GM21737 (cell line): ENCODE measurements around the gene SSTR5.
"Not testable (repeated sequence)": the region's sequence is repeated elsewhere in the genome, so short reads cannot be mapped to it uniquely, and the experiment has no call there.

Source experiments
- ATAC-seq: cut with Tn5 transposase; IDR thresholded peaks from one replicate; pipeline ENCODE4 v1.9.1; 2021; ENCODE audit warnings: mild to moderate bottlenecking, moderate library complexity; ENCODE audit not compliant: unreplicated experiment

SSTR5 gene

GRCh38 chr16:1071561-1072225, 854 bp upstream of the SSTR5 start:
- ATAC-seq = no peak

GRCh38 chr16:1073262-1073558, 663 bp downstream of the SSTR5 start:
- ATAC-seq = no peak

GRCh38 chr16:1073566-1074378, 1.2 kb downstream of the SSTR5 start:
- ATAC-seq = no peak

GRCh38 chr16:1074379-1074649, 1.8 kb downstream of the SSTR5 start:
- ATAC-seq = no peak

GRCh38 chr16:1075546-1075945, 3.0 kb downstream of the SSTR5 start:
- ATAC-seq = no peak

GRCh38 chr16:1076801-1077576, 4.4 kb downstream of the SSTR5 start:
- ATAC-seq = no peak

- ATAC-seq = no peak
Measured at GRCh38 chr16:1077877-1078578, 5.5 kb downstream of the SSTR5 start.

- no peak for ATAC-seq
Measured at GRCh38 chr16:1078579-1079021, 6.1 kb downstream of the SSTR5 start.

GRCh38 chr16:1079341-1079740, 6.8 kb downstream of the SSTR5 start:
- ATAC-seq = no peak

GRCh38 chr16:1079786-1080525, 7.4 kb downstream of the SSTR5 start:
- no peak for ATAC-seq

GRCh38 chr16:1080801-1081733, 8.5 kb downstream of the SSTR5 start:
- no peak for ATAC-seq

GRCh38 chr16:1081734-1082265, 9.3 kb downstream of the SSTR5 start:
- ATAC-seq = no peak

GRCh38 chr16:1082266-1082951, 9.9 kb downstream of the SSTR5 start:
- ATAC-seq = no peak

GRCh38 chr16:1082952-1083675, 10.6 kb downstream of the SSTR5 start:
- no peak for ATAC-seq

- ATAC-seq = no peak
Measured at GRCh38 chr16:1084971-1085370, 12.4 kb downstream of the SSTR5 start.

- not testable (repeated sequence) for ATAC-seq
Measured at GRCh38 chr16:1086443-1086842, 13.9 kb downstream of the SSTR5 start.

- ATAC-seq = no peak
Measured at GRCh38 chr16:1088295-1089170, 16.0 kb downstream of the SSTR5 start.
